ENCODE results near the gene MED17.
"Not testable (repeated sequence)": the region's sequence is repeated elsewhere in the genome, so short reads cannot be mapped to it uniquely, and the experiment has no call there.

Gene MED17, protein sequence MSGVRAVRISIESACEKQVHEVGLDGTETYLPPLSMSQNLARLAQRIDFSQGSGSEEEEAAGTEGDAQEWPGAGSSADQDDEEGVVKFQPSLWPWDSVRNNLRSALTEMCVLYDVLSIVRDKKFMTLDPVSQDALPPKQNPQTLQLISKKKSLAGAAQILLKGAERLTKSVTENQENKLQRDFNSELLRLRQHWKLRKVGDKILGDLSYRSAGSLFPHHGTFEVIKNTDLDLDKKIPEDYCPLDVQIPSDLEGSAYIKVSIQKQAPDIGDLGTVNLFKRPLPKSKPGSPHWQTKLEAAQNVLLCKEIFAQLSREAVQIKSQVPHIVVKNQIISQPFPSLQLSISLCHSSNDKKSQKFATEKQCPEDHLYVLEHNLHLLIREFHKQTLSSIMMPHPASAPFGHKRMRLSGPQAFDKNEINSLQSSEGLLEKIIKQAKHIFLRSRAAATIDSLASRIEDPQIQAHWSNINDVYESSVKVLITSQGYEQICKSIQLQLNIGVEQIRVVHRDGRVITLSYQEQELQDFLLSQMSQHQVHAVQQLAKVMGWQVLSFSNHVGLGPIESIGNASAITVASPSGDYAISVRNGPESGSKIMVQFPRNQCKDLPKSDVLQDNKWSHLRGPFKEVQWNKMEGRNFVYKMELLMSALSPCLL

DNA sequence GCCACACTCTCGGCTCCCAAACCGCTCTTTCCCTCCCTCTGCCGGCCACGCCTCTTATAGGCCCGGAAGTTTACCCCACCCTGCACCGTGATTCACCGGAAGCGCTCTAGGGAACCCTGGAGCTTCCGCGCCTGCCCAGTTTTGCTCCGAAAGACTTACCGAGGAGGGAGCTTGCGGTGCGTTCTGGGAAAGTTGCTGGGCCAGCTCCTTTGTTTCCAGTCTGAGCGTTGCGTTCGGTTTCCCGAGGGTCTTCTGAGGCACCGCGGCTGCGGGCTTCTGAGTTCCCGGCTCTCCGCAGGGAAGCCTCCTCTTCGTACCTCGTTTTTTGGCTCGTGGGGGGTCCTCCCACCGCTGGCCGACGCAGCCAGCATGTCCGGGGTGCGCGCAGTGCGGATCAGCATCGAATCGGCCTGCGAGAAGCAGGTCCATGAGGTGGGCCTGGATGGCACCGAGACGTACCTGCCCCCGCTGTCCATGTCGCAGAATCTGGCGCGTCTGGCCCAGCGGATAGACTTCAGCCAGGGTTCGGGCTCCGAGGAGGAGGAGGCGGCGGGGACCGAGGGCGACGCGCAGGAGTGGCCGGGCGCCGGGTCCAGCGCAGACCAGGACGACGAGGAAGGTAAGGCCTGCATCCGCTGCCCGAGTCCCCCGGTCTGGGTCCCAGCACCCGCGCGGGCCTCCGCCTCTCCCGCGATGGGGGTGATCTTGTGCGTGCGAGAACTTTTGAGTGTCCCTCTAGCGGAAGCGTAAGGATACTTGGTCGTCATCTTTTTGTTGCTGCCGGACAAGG is at the start of gene MED17:
Gene MED17 (plus strand): TSS at position 138 of the 790 bp plus-strand sequence. CDS start 232 bp downstream, at position 370.
- peak; percentile 90 for DNase-seq

DNA sequence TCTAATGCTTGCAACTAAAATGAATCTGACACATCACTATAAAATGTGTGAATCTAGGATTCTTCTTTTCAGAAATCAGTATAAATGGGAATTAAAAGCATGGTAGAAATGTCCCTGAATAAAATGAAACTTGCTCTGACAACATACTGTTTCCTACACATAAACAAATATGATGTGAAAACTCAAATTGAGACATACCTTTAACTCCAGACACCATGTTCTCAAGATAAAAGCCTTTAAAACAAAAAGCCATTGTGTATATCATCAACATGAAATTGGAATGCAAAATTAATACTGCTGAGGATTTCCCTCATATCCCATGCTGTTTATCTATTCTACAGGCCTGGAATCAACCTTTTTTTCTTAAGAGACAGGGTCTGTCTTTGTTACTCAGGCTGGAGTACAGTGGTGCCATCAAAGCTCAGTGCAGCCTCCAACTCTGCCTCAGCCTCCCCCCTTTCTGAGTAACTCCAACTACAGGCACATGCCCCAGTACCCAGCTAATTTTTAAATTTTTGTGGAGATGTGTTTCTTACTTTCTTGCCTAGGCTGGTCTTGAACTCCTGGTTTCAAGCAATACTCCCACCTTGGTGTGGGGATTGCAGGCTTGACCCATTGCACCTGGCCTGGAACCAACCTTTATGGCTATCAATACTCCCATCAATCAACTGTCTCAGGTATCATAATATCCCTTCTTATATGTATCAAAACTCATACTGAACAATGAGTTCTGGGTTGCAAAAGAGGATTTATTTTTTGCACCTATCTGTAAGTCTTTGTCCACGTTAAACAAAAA is 49.5 kb upstream of the MED17 start:
- no peak for DNase-seq

DNA sequence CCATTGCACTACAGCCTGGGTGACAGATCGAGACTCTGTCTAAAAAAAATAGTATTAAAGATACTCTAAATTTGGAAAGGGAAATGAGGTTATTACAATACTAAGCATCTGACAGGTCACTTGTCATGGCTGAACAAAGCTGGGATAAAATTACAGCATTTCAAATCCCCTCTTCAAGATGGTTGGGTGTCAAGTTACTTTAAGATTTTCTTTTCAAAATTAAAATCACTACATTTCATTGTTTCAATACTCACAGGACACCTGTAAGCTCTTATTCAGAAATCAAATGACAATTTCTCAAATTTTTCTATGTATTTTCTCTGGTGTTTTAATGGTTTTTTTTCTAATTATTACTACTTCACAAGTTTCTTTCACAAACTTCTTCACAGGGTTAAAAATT is 48.5 kb upstream of the MED17 start:
- no peak for DNase-seq

DNA sequence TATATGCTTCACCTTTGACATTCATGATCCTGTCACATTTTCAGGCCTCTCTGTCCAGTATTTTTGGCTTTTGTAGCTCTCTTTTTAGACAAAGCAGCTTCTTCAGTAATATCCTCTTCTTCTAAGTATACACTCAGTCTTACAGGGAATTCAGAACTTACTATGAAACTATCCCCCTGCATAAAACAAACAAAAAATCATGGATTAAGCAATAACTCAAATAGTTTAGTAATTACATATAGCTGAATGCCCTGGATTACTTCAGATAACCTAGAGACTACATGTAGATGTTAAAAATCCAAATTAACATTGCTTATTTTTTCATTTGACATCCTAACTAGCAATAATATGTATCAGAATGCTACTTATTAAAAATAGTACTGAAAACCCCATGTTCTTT is 48.0 kb upstream of the MED17 start:
- DNase-seq, result no peak

DNA sequence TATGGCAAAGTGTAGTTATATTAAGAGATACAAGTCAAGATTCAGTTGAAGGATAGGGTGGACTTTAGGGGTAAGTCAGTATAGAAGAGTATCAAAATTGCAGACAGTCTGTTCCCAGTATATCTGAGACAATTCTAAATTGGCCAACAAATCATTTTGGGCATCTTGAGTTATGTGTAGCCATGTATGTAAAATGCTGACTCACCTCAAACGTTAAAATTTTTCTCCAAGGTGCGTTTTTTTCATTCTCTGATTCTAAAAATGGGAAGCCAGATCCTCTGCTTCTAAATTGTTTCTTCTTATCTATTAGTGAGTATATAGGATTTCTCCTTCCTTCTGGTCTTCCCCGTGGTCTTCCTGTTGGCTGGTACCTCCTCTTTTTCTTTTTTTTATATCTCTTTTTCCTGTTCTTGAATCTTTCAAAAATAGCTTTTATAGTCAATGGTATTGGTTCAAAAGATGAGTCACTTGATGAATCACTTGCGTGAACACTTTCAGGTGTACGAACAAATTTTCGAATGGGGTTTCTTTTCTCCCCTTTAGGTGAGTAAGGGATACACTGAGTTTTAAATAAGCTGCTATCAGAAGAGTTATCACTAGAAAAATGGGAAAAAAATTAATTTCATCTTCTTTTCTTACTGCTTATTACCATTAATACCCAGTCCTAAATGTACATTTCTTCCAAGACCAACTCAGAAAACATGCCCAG is 46.0 kb upstream of the MED17 start:
- DNase-seq, result peak; percentile 68

DNA sequence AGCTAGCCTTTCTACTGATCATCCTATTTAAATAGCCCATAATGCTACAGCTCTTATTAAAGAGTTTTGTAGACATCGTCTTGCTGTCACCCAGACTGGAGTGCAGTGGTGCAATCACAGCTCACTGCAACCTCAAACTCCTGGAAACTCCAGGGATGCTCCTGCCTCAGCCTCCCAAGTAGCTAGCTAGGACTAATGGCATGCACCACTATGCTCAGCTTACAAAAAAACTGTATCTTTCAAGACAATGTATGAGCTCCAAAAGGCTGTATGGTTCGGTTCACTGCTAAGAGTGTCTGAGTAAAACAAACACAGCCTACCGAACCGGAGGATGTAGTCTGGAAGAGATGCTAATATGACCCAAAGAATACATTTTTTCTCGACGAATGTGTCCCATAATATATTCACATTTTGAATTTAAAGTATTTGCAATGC is 45.4 kb upstream of the MED17 start:
- no peak for DNase-seq

DNA sequence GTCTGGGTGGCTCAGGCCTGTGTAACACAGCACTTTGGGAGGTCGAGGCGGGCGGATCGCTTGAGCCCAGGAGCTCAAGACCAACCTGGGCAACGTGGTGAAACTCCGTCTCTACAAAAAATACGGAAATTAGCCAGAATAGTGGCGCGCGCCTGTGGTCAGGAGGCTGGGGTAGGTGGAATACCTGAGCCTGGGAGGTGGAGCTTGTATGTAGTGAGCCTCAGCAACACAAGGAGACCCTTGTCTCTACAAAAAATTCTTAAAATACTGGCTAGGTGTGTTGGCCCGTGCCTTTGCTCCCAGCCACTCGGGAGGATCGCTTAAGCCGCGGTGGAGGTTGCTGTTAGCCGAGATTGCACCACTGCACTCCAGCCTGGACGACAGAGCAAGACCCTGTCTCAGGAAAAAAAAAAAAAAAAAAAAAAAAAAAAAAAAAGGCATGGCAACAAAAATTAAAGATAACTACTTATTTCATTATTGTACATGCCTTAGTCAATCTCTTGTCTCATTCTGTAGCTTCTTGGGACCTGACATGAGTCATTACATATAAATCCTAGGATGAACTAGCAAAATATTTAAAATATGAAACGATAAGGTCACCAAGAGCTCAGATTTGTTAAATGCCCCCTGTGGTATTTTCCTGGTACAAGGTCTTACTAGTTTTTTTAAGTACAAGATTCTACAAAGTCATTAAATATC is 43.9 kb upstream of the MED17 start:
- peak; percentile 29 for DNase-seq

DNA sequence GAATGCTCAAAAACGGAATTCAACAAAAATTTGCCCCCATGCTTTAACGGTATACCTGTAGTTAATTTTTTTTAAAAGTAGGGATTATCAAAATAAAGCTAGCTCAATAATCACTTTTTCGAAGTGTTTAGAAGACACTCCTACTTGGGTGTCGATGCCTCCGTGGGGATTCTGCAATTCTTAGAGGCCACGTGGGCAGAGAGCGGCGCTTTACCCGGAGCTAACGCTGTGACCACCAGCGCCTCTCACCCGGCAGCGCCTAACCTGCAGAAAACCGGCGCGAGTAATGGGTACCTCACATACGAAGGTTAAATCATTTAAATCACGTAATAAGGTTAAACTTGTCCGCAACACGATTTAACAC is 43.4 kb upstream of the MED17 start:
- DNase-seq, result peak; percentile 56

DNA sequence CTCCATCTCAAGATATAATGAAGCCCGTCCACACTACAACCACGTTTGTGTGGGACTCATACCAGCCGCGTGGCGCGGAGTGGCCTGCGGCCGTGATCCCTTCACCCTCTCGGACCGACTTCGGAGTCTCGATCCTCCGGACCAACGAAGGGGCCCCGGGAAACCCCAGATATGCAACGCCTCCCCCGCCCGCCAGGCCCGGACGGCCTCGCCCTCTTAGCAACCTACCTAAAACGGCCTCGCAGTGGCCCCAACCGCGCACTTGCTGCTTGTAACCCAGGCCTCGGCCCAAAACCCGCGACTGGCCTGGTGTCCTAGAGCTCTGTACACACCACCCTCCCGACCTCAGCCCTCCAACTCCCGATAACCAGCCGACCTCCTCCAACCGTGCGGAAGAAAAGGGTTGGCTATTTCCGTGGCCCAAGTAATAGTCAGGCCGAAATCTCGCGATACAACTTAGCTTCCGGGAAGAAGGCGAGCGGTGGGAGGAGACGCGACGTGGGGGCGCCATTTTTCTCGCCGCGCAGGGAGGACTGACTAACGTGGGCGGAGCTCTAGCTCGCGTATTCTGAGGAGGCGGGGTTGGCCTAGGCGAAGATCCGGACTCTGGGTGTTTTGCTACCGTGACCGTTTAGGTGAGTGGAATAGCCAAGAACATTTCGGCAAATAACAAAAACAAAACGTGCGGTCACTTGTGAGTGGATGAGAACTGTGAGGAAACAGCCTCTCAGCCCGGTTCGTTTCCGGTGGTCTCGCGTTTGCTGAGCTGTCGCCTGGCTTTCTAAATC is 42.8 kb upstream of the MED17 start, which contains the start of the genes C11orf54 and TAF1D:
Gene C11orf54 (plus strand): TSS at position 579 of the 788 bp plus-strand sequence. CDS start 5,722 bp downstream, outside the sequence.
Gene TAF1D (minus strand): TSS at position 402 of the 788 bp plus-strand sequence. CDS start 2,191 bp downstream, outside the sequence.
- DNase-seq, result peak; percentile 98

DNA sequence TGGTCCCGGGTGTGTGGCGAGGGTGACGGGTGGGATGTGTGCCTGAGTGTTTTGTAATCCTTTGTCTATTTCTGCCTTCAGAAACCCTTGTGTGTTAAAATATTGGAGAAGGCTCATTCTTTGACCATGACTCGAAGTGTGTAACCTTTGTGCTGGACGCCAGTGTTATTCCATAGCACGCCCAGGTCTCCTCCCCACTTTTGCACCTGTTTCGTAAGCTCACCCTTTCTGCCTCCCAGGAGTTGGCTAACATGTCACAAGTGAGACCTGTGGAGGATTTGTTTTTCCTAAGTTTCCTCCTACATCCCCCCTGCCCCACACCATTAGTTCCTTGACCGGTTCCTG is 42.2 kb upstream of the MED17 start:
- DNase-seq, result no peak

DNA sequence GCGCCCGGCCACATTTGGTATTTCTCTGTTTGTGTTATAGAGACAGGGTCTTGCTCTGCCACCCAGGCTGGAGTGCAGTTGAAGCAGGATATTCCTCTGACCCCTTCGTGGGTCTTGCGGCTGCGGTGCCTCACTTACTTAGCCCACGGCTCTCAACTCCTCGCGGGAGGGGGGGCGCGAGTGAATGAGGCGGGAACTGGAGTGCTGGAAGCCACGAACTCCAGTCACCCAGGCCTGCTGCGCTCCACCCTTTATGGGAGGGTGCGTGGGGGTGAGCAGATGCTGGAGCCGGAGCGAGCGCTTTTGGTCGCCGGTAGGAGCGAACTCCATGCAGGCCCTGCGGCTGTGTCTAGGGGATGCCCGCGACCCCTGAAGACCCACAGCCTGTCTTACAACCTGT is 40.8 kb upstream of the MED17 start:
- no peak for DNase-seq

DNA sequence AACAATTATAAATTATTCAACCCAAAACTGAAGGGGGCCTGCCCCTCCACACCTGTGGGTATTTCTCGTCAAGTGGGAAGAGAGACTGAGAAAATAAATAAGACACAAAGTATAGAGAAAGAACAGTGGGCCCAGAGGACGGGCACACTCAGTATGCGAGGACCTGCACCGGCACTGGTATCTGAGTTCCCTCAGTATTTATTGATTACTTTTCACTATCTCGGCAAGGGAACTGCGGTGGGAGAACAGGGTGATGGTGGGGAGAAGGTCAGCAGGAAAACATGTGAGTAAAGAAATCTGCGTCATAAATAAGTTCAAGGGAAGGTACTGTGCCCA is 39.4 kb upstream of the MED17 start:
- DNase-seq, result no peak

DNA sequence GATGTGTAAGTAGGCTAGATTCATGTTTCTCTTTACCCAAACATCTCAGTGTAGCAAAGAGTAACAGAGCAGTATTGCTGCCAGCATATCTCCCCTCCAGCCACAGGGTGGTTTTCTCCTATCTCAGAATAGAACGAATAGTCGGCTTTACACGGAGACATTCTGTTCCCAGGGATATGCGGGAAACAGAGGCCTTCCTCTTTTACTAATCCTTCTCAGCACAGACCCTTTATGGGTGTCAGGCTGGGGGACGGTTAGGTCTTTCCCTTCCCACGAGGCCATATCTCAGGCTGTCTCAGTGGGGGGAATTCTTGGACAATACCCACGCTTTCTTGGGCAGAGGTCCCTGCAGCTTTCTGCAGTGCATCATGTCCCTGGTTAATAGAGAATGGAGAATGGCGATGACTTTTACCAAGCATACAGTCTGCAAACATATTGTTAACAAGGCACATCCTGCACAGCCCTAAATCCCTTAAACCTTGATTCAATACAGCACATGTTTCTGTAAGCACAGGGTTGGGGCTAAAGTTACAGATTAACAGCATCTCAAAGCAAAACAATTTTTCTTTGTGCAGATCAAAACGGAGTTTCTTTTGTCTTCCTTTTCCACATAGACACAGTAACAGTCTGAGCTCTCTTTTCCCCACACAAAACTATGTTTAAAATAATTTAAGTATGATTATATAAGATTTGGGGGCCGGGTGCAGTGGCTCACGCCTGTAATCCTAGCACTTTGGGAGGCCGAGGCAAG is 38.9 kb upstream of the MED17 start:
- not testable (repeated sequence) for DNase-seq

DNA sequence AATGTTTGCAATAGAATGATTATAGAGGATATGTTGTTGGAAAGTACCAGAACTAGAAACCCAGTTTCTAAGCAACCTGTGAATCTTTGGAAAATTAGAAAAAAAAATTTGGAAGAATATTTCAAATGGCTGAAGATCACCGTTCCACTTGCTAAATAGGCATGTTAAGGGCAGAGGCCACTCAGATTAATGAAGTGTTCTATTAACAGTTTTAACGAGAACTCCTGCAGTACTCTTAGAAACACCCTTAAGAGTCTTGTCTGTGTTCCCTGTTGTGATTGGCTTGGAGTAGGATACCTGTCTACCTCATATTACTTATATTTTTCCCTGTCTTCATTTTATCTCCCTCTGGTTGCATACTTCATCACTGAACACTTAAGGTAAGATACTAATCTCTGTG is 38.0 kb upstream of the MED17 start:
- DNase-seq, result no peak

DNA sequence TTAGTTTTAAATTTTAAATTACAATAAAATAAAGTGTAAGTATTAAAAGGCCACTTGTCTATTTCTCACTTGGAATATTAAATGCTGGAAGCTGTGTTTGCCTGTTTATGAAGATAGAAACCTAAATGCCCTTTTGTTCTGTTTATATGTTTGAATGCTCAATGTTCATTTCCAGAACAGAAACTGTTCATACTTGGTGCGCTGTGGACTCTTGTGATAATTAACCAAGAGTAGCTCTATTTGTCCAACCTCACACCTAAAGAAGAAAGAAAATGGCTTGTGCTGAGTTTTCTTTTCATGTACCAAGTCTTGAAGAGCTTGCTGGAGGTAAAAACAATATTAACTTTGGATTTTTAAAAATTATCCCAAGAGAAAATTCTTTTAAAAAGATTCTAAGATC is 37.0 kb upstream of the MED17 start:
- DNase-seq, result no peak

DNA sequence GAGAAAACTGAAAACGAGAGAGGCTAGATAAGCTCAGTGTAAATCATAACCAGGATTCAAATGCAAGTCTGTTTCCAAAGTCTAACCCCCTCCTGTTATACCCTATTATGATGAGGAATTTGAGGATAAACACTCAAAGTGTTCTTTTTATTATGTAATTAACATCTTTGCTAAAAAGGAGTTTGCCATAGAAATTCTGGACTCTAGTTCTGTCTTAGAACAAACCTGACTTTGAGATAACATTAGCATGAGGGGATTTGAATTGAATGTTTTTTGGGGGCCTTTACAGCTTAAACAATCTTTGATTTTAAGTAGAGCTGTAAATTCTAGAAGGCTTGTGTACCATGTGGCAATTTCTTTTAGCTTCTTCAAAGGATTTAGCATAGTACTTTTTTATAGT is 33.1 kb upstream of the MED17 start:
- DNase-seq, result no peak

DNA sequence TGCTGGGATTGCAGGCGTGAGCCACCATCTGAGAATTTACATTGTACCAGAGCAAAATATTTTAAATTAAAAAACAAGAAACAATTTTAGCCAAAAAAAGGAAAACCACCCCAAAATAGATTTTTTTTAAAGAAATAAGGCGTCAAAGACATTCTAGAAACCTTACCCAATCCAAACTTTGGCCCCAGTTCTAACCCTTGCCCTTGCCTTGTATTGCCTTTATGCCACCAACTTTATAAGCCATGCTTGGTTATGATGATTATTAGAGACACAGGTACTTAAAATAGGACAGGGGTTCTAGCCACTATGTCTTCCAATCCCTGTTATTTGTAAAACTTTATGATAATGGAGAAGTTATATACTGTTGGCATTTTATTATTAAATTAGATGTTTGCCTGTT is 30.8 kb upstream of the MED17 start:
- DNase-seq, result no peak

DNA sequence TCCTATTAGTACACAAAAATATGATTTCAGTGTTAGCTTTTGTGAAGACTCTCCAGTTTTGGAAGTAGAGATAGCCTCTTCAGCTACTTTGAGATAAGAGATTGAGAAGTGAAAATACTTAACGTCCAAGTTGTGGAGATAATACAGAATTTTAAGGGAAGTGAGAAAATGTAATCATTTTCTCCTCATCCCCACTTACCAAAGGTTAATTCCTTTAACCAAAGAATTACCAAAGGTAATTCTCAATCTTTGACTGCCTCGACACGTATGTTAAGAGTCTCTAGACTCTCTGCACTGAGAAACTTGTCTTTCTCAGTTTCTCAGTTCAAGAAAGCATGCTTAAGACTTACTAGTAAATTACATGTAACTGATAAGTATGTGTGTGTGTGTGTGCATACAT is 27.3 kb upstream of the MED17 start:
- DNase-seq, result no peak

DNA sequence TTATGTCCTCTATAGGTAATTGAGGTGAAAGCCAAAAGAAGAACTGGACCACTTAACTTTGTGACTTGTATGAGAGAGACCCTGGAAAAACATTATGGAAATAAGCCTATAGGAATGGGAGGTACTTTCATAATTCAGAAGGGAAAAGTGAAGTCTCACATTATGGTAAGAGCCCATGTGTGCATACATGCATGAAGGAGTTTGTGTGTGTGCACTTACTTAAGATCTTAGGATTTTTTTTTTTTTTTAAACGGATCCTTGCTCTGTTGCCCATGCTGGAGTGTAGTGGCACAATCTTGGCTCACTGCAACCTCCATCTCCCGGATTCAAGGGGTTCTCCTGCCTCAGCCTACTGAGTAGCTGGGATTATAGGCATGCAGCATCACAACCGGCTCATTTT is 26.8 kb upstream of the MED17 start:
- DNase-seq, result no peak

Measured in CD4-positive, alpha-beta T cell treated with Interleukin-4 for 4 hours (primary cell).